HG03565 (cell line): ENCODE results near the gene RNF44.

Source experiments
- ATAC-seq: cut with Tn5 transposase; IDR thresholded peaks from one replicate; pipeline ENCODE4 v1.9.1; 2021; ENCODE audit warnings: mild to moderate bottlenecking, moderate library complexity; ENCODE audit not compliant: unreplicated experiment

RNF44 gene

DNA sequence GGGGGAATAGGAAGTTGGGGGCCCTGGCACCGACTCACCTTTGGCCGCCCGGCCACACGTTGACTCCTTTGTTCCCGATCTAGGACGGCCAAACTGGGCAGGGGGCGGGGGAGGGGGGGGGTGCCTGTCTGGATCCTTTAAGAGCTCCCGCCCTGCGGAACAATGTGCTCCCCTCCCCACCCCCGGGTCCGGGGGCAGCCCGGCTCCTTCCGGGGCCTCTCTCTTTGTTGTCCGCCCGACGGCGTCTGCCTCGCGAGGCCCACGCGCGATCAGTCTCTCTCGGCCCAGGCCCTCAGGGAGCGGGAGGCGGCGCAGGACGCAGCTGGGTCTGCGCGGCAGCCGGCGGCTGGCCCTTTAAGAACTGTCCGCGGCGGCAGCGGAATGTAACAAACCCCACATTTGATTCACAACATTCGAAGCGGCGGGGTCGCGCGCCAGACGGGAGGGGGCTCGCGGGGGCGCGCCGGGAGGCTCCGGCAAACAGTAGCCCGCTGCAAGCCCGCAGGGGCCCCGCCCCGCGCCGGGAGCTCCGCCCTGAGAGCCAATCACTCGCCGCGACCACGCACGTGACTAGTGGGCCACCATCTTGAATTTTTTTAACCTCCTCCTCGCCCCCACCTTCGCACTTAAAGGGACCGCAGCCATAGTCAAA, at the start of gene RNF44:
RNF44 (minus strand) TSS at position 501 of the 652 bp plus-strand sequence. CDS start 4,930 bp downstream, outside the sequence.
- ATAC-seq: peak; percentile 42

DNA sequence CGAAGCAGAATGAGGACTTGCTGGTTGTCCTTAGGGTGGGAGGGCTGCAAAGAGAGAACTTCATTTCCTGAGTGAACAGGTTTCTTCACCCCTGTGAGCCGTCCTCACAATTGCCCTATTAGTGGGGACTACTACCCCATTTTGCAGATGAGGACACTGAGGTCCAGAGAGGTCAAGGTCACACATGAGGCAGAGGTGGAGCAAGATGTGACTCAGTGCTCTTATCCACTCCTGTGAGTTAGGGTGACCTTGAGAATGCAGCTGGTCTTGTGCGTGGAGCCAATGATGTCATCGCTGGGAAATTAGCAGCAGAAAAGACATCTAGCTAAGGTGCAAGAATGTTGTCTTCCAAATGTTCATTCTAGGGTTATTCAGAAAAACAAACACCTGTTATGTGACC, 45.9 kb upstream of the RNF44 start:
- ATAC-seq: no peak

DNA sequence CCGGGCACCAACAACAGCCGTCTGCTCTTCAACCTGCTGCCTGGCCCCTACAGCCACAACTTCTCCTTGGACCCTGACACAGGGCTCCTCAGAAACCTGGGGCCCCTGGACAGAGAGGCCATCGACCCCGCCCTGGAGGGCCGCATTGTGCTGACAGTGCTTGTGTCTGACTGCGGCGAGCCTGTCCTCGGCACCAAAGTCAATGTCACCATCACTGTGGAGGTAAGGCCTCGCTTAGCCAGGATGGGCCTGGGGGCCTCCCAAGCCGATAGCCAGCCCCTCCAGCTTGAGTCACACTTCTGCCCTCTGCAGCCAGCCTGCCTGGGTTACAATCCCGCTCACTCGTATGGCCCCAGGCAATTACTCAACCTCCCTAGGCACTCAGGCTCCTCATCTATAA, 44.2 kb upstream of the RNF44 start:
- ATAC-seq: no peak

DNA sequence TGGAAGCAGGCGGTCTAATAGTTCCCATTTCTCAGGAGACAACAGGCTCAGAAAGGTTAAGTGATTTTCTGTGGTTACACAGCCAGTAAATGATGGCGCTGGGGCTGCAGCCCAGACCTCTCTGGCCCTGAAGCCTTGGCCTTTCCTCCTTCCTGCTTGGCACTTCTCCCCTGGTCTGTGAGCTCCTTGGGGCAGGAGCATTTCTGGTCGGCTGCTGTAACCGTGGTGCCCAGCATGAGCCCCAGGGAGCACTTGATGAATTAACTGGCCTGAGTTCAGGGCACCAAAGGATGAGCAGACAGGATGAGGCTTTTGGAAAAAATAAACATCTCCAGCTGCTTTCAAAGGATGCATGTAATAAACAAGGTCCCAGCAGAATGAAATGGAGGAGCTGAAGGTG, 42.1 kb upstream of the RNF44 start:
- ATAC-seq: no peak

DNA sequence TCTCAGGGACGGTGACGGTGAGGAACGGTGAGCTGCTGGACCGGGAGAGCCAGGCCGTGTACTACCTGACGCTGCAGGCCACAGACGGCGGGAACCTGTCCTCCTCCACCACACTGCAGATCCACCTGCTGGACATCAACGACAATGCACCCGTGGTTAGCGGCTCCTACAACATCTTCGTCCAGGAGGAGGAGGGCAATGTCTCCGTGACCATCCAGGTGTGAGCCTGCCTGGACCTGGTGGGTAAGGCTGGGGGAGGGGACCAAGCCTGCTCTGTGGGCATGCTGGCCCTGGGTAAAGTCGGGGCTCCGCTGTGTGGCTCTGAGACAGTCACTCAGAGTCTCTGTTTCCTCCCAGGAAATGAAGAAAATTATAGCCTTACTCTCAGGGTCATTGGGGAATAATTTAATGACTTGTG, 41.2 kb upstream of the RNF44 start:
- ATAC-seq: peak; percentile 48

DNA sequence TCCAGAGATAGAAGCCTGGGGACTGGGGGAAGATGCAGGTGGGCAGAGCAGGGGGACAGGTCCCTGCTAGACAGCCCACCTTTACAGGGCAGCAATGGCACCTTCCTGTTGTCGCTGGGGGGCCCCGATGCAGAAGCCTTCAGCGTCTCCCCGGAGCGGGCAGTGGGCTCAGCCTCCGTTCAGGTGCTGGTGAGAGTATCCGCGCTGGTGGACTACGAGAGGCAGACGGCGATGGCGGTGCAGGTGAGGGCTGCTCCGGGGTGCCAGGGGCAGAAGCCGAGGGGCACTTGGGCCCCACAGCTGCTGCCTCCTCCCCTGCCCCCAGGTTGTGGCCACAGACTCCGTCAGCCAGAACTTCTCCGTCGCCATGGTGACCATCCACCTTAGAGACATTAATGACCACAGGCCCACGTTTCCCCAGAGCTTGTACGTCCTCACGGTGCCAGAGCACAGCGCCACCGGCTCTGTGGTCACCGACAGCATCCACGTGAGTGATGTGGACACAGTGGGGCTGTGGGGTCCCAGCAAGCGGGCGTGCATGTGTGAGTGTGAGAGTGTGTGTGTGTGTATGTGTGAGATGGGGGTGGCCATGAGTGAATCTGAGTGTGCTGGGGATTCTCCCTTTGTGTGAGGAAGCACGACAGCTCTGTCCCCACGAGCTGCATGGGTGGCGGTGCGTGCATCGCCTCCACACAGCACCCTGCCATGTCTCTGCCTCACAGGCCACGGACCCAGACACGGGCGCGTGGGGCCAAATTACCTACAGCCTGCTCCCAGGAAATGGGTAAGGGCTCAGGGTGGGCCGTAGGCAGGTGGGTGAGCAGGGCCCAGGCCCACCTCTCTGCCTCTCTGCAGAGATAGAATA, 40.3 kb upstream of the RNF44 start:
- ATAC-seq: no peak

DNA sequence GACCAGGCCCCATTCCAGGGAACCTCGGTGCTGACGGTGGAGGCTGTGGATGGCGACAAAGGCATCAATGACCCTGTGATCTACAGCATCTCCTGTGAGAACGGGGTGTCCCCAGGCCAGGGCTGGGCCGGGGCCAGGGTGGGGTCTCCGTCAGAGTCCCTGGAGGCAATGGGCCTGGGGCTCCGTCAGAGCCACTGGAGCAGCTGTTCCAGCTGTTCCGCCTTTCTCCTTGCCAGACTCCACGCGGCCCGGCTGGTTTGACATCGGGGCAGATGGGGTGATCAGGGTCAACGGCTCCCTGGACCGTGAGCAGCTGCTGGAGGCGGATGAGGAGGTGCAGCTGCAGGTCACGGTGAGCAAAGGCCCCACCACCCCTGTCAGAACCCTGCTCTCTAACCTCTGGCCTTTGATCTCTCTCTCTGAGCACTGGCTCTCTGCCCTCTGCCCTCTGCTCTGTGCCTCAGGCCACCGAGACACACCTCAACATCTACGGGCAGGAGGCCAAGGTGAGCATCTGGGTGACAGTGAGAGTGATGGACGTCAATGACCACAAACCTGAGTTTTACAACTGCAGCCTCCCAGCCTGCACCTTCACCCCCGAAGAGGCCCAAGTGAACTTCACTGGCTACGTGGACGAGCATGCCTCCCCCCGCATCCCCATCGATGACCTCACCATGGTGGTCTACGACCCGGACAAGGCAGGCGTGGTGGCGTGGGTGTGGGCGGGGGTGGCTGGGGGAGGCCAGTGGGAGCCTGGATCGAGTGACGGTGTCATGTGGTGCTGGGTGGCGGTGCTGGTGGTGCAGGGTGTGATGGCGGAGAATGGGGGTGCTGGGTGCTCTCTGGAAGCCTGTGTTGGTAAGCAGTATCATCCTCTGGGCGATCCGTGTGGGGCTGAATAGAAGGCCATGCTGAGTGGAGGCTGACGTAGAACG, 38.6 kb upstream of the RNF44 start:
- no peak for ATAC-seq

DNA sequence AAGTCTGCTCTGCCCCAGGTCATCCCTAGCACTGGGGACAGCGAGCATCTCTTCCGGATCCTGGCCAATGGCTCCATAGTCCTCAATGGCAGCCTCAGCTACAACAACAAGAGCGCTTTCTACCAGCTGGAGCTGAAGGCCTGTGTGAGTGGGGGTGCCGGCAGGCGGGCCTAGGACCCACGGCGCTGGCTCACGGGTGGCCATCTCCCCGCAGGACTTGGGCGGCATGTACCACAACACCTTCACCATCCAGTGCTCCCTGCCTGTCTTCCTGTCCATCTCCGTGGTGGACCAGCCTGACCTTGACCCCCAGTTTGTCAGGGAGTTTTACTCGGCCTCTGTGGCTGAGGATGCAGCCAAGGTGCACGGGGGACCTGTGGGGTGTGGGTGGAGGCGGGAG, 37.9 kb upstream of the RNF44 start:
- ATAC-seq: no peak

DNA sequence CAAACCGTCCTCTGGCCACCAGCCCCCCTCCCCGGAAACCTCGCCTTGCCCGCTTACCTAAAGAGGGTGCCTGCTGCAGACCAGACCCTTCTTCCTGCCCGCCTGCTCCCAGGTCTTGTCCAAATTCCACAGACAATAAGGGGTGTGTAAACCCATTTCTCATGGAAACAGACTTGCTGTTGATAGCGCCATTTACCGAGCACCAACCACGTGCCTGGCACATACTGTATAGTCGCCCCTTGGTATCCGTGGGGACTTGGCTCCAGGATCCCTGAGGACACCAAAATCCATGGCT, 37.0 kb upstream of the RNF44 start:
- no peak for ATAC-seq

DNA sequence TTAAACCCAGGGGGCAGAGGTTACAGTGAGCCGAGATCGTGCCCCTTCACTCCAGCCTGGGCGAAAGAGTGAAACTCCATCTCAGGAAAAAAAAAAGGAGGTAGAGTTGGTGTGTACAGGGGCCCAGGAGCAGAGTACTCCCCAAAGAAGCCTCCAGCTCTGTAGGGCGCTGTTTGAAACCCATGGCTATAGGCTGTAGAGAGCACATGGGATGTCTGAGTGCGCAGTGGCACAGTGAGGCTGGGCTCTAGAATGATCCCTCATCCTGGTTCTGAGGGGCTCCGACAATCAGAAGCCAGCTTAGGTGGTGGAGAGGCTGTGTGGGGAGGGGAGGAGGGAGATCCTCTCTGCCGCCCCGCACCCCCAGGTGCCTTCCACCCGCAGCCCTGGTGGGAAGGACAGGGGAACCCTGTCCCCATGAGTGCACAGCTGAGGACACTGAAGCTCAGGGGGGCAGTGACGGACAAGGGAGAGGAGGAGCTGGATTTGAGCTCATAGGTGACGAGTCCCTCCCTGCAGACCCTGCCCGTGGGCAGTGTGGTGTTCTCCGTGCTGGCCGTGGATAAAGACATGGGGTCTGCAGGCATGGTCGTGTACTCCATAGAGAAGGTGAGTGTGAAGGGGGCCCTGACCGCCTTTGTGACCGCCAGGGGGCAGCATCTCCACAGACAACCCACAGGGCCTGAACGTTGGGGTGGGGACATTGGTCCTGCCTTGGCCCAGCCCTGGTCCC, 36.5 kb upstream of the RNF44 start:
- no peak for ATAC-seq

DNA sequence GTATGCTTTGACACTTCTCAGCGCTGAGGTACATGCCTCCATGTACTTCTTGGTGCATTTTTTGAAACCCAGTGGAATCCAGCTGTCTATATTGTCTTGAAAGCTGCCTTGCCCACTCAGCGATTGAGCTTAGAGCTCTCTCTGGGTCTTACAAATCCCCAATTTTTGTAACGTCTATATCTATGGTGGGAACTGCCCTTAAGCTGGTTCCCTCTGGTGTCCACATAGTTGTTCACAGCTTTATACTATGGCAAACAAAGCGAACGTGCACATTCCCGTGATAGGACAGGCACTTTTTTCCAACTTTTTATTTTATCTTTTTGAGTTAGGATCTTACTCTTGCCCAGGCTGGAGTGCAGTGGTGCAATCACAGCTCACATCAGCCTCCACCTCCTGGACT, 32.8 kb upstream of the RNF44 start:
- no peak for ATAC-seq

DNA sequence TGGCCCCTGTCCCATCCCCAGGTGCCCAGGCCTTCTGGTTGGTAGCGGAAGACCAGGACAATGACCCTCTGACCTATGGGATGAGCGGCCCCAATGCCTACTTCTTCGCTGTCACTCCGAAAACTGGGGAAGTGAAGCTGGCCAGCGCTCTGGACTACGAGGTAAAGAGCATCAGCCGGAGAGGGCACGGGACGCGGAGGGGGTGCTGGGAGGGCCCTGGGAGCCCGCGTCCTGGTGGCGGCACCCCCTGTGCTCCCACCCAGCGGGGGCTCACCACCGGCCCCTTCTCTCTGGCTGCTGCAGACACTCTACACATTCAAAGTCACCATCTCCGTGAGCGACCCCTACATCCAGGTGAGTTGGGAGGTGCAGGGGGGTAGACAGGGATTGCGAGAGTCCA, 31.5 kb upstream of the RNF44 start:
- no peak for ATAC-seq

DNA sequence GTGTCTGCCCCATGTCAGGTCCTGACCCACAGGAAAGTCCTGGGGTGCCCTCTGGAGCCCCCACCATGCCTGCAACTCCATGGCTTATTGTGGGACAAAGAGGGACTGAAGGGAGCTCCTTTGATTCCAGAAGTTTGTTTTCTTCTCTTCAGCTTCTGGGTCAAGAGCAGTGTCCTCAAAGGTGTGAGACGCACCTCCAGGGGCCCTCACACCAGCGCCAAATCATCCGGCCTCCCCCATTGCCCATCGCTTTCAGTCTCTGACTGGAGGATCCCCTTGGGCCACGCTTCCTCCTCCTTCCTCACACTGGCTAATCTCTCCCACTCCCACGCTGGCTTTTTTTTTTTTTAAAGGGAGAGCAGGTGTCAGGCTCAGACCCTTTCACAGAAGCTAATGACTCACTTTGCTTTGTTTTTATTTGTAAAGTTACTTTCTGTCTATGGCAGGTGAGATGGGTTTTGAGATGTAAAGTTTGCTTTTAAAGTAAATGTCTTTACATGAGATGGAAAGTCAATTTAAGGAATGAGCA, 28.6 kb upstream of the RNF44 start:
- no peak for ATAC-seq

DNA sequence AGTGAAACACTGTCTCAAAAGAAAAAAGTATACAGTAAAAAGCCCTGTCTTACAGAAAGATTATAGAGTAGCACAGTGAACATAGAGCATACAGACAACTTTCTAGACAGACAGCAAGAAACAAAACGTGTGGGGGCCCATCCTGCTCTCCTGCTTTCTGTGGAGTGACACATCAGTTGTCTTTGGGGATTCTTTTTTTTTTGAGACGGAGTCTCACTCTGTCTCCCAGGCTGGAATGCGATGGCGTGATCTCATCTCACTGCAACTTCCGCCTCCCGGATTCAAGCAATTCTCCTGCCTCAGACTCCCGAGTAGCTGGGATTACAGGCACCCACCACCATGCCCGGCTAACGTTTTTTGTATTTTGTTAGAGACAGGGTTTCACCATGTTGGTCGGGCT, 26.8 kb upstream of the RNF44 start:
- ATAC-seq: no peak

DNA sequence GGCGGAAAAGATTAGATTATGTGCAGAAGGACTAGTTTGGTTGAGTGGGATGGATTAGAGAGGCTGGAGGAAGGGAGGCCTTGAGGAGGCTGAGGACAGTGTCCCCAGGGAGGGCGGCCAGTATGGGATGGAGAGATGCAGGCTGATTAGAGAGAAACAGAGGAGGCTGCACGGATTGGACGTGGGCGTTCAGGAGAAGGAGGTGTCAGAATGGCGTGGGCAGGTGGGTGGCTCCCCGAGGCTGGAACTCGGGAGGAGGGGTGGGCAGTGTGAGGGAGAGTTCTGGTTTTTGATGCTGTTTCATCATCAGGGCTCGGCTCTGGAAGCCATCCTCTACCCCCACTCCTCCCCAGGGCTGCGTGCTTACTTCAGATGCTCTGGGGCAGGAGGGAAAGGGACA, 25.0 kb upstream of the RNF44 start:
- no peak for ATAC-seq

DNA sequence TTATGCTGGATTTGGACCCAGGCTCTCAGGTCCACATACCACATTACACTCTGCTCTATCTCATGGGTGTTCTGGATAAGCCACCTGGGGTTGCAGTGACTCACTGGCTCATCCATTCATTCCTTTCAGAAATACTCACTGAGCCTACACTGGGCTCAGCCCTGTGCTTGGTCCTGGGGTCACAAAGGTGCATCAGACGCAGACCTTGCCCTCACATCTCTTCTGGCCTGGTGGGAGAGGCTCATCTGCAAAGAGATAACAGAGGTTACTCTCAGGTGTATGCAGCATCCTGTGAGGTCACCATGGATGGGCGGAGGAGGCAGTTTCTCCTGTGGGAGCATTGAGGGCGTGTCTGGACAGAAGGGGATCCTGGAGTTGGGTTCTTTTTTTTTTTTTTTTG, 24.1 kb upstream of the RNF44 start:
- no peak for ATAC-seq

DNA sequence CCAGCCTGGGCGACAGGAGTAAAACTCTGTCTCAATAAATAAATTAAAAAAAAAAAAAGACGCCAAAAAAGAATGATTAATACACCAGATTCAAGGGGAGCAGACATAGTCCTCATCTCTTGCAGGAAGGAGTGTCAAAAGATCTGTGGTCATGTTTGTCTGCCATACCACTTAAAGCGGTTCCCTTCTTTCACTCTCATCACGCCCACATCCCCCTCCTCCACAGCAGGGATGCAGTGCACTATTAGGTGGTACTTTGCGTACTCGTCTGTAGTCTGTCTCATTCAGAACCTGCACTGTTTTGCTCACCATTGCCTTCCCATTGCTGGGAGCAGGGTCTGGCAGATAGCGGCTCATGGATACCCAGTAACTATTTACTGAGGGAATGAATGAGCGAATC, 23.2 kb upstream of the RNF44 start:
- no peak for ATAC-seq

DNA sequence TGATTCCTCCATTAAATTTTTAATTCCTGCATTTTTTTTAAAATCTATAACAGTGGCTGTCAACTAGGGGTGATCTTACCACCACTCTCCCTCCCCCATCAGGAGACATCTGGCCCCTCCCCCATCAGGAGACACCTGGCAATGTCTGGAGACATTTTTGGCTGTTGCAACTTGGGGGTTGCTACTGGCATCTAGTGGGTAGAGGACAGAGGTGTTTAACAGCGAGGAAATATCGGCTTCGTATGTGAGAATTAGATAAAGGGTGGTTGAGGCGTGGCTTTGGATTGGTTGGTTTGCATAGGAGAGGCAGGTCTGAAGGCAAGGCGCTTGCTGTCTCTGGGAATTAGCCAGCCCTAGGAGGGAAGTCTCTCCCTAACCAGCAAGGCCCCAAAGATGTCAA, 22.5 kb upstream of the RNF44 start:
- no peak for ATAC-seq

DNA sequence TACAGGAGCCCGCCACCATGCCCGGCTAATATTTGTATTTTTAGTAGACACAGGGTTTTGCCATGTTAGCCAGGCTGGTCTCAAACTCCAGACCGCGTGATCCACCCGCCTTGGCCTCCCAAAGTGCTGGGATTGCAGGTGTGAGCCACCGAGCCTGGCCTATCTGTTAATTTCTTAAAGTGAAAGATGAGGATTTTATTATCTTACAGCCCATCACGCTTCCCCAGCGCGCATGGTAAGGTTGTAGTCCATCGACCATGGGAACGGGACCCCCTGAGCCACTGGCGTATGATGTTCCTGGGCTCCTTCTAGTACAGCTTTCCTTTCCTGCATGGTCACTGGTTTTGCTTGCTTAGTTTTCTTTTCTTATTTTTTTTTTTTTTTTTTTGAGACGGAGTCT, 20.6 kb upstream of the RNF44 start:
- ATAC-seq: no peak

DNA sequence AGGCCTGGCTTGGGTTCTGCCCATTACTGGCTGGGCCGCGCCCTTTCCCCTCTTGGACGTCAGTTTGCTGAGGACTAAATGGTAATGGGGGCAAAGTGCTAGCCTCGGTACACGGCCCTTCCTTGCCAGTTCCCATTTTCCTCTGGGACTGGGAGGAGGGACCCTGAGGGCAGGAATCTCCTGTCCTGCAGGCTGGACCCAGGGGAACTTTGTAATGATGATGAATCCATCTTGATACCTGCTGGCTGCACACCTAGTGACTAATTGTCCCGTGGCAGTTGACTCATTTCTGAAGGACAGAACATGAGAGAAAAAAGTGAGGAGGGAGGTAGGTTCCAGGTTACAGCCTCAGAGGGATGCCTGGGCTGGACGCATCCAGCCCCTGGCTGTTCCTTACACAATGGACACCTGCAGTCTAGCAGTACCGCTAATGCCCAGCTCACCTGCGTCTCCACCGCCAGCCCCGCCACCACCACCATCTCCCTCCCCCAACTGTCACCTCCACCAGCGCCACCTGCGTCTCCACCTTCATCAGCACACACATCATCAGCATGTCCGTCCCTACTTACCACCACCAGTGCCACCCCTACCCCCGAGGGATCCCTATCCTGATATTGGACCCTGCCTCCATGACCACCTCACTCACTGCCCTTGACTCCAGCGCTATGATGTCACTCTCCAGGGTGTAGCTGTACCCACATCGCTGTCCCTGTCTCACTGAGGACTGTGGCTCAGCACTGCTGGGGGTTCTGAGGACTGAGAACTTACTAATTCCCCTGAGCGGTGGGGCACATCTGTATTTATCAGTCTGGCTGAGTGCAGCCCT, 16.3 kb upstream of the RNF44 start:
- no peak for ATAC-seq
